ENCODE data around the gene ATP6AP1. TPM values are rescaled to one million over a fixed set of nuclear protein-coding genes. Genes with fewer than 3 reads are reported as not detected.

Gene ATP6AP1
- total and polyA plus RNA-seq, 9 of the 15 experiments (the other 6 are each of a cell fraction or from before 2014, with no cell fraction given) = 8.3 to 90.5 (median 52.9) TPM

DNA sequence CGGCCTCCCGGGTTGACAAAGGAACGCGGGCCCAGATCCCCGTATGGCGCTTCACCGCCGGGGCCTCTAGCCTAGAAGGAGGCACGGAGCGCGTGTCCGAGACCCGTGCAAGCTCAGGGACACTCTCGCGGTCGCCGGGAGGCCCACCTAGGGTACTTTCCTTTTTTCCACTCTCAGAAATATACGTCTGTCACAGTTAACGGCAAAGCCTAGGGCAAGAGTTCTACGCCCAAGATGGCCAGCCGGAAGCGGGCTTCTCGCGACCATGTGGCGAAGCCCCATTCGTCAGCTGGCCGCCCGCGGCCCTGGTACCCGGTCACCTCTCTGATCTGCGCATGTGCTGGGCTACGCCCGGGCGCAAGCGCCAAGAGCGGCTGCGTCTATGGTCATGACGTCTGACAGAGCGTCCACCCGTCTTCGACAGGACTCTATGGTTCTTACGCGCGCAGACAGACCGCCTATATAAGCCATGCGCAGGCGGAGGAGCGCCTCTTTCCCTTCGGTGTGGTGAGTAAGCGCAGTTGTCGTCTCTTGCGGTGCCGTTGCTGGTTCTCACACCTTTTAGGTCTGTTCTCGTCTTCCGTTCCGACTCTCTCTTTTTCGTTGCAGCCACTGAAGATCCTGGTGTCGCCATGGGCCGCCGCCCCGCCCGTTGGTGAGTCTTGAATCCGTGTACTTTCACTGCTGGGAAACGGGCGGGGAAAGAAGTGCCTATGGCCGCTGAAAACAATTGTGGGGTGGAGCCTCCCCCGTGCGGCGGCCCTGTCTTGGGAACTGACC lies 30.4 kb upstream of the ATP6AP1 start, which contains the start of gene RPL10 (continued):
- TF ChIP-seq KLF1 (tag; IDR thresholded peaks at IDR 0.05) = peak; percentile 92
- TF ChIP-seq BHLHE40 (IDR thresholded peaks at IDR 0.05; ENCODE audit: low read length) = peak; percentile 52
- no peak for TF ChIP-seq SRSF7 (optimal IDR thresholded peaks at IDR 0.05; ENCODE audit: low read depth, low read length)
- TF ChIP-seq KAT2B (IDR thresholded peaks at IDR 0.05; ENCODE audit: low read depth, low read length) = no peak
- TF ChIP-seq SMAD1 (IDR thresholded peaks at IDR 0.05; ENCODE audit: low read depth, low read length, partially characterized antibody) = peak; percentile 97
- peak; percentile 97 for TF ChIP-seq PML (IDR thresholded peaks at IDR 0.05; ENCODE audit: low read length)
- 0 out of 2 replicates have a peak, but pooled peaks have one; percentile 17 for TF ChIP-seq MITF (IDR thresholded peaks at IDR 0.05)
- TF ChIP-seq BCOR (IDR thresholded peaks at IDR 0.05) = no peak
- TF ChIP-seq C11orf30 (IDR thresholded peaks at IDR 0.05; ENCODE audit: low read depth) = peak; percentile 58
- no peak for TF ChIP-seq CCNT2 (IDR thresholded peaks at IDR 0.05; ENCODE audit: borderline replicate concordance, extremely low read depth, insufficient read length, low read depth, low read length)
- no peak for TF ChIP-seq ETS2 (tag; IDR thresholded peaks at IDR 0.05; ENCODE audit: borderline replicate concordance, poor library complexity, severe bottlenecking)
- peak; percentile 57; the same call in 1 of the 2 replicates for TF ChIP-seq ZNF224 (CRISPR knock-in tag; IDR thresholded peaks at IDR 0.05)
- TF ChIP-seq POLR2AphosphoS2 (IDR thresholded peaks at IDR 0.05; ENCODE audit: low read length) = peak; percentile 87; the same call in 1 of the 2 replicates
- TF ChIP-seq ZNF197 (CRISPR knock-in tag; IDR thresholded peaks at IDR 0.05; ENCODE audit: low read depth) = no peak
- 0 out of 2 replicates have a peak, but pooled peaks have one; percentile 6 for TF ChIP-seq HLTF (IDR thresholded peaks at IDR 0.05)
- peak; percentile 80 for TF ChIP-seq ZBED1 (IDR thresholded peaks at IDR 0.05)
- TF ChIP-seq SIN3A (IDR thresholded peaks at IDR 0.05; ENCODE audit: borderline replicate concordance in 2 of 2, control insufficient read depth in 1 of 2, low read depth in 2 of 2, low read length in 2 of 2) = peak; percentile 78 to 83; a peak in 2 of 4 replicates
- no peak for TF ChIP-seq XRCC3 (IDR thresholded peaks at IDR 0.05)
- peak; percentile 2 to 89 (median 77) for TF ChIP-seq YY1 (IDR thresholded peaks at IDR 0.05; ENCODE audit: borderline replicate concordance in 1 of 3, control insufficient read depth in 1 of 3, extremely low read depth in 1 of 3, insufficient read depth in 3 of 3, insufficient read length in 1 of 3, insufficient replicate concordance in 2 of 3, low read depth in 1 of 3, low read length in 2 of 3)
- no peak for TF ChIP-seq SAFB (IDR thresholded peaks at IDR 0.05; ENCODE audit: borderline replicate concordance, low read depth, low read length)
- peak; percentile 95 for TF ChIP-seq SNIP1 (IDR thresholded peaks at IDR 0.05; ENCODE audit: low read depth)

Measured in K562 (cell line).